HG02623 (cell line): Measurements from ENCODE around the gene TRABD.
"Not testable (repeated sequence)": the region's sequence is repeated elsewhere in the genome, so short reads cannot be mapped to it uniquely, and the experiment has no call there.

Experiments used
- ATAC-seq: cut with Tn5 transposase; IDR thresholded peaks from one replicate; pipeline ENCODE4 v1.9.1; 2021; ENCODE audit warnings: moderate library complexity; ENCODE audit not compliant: unreplicated experiment

The TRABD gene, protein sequence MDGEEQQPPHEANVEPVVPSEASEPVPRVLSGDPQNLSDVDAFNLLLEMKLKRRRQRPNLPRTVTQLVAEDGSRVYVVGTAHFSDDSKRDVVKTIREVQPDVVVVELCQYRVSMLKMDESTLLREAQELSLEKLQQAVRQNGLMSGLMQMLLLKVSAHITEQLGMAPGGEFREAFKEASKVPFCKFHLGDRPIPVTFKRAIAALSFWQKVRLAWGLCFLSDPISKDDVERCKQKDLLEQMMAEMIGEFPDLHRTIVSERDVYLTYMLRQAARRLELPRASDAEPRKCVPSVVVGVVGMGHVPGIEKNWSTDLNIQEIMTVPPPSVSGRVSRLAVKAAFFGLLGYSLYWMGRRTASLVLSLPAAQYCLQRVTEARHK

DNA sequence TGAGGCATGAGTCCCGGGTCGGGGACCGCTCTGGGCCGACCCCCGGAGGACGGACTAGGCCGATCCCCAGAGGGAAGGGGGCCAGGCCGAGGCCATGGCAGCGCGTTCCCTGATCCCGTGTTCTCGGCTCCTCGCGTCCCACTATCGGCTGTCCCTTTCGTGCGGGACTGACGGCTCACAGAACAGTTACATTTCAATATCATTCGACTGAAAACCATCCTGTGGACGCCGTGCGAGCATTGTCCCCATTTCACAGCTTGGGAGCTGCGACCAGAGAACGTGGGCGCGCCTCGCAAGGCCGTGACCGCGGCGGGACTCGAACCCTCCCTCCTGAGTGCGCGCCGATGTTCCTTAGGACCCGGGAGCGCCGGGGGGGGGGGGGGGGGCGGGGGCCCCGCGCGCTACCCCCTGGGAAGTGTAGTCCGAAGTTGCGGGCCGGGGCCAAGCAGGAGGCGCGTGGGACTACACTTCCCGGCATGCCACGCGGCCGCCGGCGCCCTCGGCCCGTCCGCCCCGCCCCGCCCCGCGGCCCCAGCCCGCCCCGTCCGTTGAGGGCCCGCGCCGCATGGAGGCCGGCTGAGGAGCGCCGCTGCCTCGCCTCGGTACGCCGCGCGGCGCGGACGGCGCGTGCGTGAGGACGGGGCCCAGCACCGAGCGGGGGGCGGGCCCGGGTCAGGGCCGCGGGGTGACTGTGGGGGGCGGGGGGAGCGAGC lies at the start of gene TRABD:
TRABD (plus strand) TSS at position 539 of the 713 bp plus-strand sequence. CDS start 7,148 bp downstream, outside the sequence.
- peak; percentile 39 for ATAC-seq

DNA sequence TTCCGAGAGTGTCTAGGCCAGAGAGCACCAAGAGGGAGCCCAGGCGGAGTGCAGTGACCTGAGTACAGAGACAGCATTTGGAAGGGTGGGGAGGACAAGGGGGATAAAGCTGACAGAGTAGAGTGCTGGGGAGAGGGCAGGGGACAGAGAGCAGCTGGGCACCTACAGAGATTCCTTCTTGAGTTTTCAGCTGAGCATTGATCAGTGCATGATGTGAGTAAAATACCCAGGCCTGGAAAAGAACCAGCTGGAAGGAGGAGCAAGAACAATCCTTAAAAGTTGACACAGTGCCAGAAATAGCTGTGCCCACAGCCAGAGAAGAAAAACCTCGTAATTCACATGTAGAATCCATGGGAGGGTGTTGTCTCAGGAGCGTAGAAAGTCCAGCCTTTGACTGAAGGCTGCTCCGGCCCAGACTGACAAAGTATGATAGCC lies 49.1 kb upstream of the TRABD start:
- ATAC-seq = no peak

GRCh38 chr22:50137277-50137676 lies 48.4 kb upstream of the TRABD start:
- not testable (repeated sequence) for ATAC-seq

GRCh38 chr22:50138041-50138440 lies 47.7 kb upstream of the TRABD start:
- no peak for ATAC-seq

- ATAC-seq = no peak
Measured at GRCh38 chr22:50138988-50139387, 46.7 kb upstream of the TRABD start.

GRCh38 chr22:50139843-50140415 lies 45.8 kb upstream of the TRABD start:
- no peak for ATAC-seq

DNA sequence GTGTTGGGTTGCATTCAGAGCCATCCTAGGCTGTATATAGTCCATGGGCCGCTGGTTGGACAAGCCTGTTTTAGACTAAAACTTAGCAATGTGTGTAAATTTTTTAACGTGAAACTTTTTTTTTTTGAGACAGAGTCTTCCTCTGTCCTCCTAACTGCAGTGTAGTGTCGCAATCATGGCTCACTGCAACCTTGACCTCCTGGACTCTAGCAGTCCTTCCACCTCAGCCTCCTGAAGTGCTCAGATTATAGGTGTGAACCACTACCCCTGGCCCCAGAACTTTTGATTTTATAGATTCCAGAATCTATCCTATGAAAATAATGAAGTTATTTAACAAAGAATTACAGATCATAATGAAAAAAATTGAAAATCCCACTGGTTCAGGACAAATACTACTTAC lies 45.1 kb upstream of the TRABD start:
- ATAC-seq = no peak

- no peak for ATAC-seq
Measured at GRCh38 chr22:50141462-50141861, 44.3 kb upstream of the TRABD start.

- ATAC-seq = no peak
Measured at GRCh38 chr22:50141891-50142363, 43.8 kb upstream of the TRABD start.

DNA sequence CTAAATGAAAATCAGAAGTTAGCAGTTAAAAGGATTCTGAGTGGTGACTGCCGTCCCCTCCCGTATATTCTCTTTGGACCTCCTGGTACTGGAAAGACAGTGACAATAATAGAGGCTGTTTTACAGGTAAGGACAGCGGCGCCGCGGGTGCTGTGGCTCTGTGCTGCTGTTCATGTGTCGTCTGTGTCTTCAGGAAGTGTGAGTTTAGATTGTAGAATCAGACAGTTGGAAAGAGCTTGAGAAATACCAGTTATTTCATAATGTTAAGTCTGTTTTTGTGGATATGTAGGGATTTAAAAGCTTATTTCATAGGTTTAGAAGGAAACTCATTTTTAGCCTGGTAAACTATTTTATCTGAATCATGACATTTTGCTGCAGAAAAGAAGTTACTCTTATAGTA lies 42.6 kb upstream of the TRABD start:
- ATAC-seq = no peak

- ATAC-seq = no peak
Measured at GRCh38 chr22:50144005-50144614, 41.6 kb upstream of the TRABD start.

DNA sequence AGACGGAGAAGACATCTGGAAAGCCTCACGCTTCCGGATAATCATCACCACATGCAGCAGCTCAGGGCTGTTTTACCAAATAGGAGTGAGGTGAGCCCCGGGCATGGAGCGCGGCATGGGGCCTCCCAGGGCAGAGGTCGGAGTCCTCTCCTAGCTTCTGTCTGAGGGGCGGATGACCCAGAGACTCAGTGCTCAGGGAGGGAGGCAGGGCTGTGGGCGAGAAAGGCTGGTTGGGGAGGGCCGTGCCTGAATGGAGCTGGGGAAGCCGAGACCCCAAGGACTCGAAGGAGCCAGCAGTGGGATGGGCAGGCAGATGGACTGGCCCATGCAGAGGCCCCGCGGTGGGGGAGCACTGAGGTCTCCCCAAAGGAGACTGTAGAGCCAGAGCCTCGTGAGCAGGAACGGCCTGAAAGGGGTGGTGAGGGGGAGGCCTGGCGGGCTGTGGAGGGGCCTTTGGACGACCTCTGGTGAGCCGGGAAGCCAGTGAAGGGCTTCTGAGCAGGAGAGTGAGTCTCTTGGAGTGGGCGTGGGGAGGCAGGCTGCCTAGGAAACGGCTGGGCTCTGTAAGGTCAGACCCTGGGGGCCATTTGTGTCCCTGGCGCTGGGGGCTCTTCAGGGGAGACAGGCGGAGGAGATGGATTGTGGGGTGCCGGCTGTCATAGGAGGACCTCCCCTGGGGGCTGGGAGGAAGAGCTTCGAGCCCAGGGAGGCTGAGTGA lies 39.8 kb upstream of the TRABD start:
- ATAC-seq = no peak

DNA sequence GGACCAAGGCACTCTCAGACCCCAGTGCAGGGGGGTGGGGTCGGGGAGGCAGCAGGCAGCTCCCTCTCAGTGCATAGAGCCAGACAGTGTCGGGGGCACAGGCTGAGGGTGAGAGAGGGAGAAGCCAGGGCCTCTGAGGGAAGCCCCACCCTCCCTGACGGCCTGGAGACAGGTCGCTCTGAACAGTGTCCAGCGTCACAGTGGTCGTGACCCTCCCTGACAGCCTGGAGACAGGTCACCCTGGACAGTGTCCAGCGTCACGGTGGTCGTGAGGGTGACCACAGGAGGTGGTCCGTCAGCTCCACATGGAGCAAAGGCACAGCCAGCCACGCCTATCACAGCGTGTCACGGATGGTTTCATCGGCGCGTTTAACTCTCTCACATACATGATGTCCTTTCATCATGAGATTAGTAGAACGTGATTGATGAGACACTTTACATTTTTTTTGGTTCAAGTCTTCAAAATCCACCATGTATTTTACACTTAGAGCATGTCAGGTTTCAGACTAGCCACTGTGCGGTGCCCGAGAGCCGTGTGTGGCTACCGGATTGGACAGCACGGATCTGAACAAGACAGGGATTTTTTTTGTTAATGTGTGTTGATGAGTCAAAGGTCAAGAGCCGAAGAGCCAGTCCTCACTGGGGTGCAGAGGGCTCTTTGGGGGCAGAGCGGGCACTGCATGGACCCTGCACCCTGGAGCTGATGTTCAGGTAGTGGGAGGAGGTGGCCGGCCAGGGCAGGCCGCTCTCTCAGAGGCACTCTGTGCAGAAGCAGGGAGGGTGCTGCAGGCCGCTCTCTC lies 39.1 kb upstream of the TRABD start:
- ATAC-seq = no peak

GRCh38 chr22:50147258-50148165 lies 38.2 kb upstream of the TRABD start:
- ATAC-seq = not testable (repeated sequence)

GRCh38 chr22:50148166-50148500 lies 37.6 kb upstream of the TRABD start:
- no peak for ATAC-seq

- ATAC-seq = no peak
Measured at GRCh38 chr22:50148991-50149721, 36.6 kb upstream of the TRABD start.

GRCh38 chr22:50150161-50151129 lies 35.3 kb upstream of the TRABD start:
- no peak for ATAC-seq
